Activated T-cell treated with anti-CD3 and anti-CD28 coated beads for 24 hours (primary cell): Measurements from ENCODE around the gene MAGI2.
"Not testable (repeated sequence)": the region's sequence is repeated elsewhere in the genome, so short reads cannot be mapped to it uniquely, and the experiment has no call there.

Experiments used
- DNase-seq: peaks from one replicate; pipeline ENCODE4 v3.0.0-alpha.2; 2020; ENCODE audit warnings: low read depth

MAGI2 gene

DNA sequence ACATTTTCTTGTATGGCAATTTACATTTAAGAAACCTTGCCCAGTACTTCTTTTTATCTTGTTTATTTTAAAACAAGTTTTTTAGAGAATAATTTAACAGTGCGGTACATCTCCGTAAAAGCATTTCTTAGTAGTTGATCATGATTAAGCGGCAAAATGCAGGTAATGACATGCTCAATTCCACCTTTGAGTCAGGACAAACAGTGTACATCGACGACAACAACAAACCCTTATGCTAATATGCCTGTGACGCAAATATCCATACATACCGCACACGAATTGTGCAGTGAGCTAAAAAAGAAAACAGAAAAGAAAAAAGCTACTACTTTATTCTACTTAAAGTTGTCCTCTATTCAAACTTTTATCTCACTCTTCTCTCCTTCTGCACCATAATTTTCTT, 1.9 kb downstream of the MAGI2 start:
- DNase-seq, result no peak

DNA sequence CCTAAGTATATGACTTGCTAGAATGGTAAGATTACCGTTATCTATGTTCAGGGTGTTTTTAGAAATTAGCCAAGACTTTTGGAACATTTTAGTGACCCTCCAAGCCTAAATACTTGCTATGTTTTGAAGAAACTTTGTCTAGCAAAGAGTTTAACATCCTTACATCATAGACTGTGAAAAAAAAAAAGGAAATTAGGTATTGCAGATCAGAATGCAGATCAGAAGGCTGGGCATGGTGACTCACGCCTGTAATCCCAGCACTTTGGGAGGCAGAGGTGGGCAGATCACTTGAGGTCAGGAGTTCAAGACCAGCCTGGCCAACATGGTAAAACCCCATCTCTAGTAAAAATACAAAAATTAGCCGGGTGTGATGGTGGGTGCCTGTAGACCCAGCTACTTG, 10.7 kb downstream of the MAGI2 start:
- DNase-seq, result not testable (repeated sequence)

DNA sequence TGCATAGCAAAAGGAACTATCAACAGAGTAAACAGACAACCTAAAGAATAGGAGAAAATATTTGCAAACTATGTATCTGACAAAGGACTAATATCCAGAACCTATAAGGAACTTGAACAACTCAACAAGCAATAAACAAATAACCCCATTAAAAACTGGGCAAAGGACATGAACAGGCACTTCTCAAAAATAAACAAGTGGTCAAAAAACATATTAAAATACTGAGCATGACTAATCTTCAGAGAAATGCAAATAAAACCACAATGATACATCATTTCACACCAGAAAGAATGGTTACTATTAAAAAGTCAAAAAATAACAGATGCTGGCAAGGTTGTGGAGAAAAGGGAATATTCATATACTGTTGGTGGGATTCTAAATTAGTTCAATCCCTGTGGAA, 17.1 kb downstream of the MAGI2 start:
- DNase-seq, result no peak

DNA sequence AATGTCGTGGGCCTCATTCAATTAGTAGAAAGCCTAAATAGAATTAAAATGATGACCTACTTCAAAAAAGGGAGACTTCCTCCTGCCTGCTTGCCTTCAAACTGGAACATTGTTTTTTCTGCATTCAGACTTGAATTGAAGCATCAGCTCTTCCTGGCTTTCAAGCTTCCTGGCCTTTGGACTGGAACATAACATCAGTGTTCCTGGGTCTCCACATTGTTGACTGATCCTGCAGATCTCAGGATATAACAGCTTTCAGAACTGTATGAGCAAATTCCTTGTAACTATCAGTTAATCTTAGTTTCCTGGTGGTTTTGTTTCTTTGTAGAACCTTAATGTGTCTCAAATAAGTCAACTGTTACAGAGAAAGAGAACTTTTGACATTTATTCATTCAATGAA, 18.6 kb downstream of the MAGI2 start:
- no peak for DNase-seq

DNA sequence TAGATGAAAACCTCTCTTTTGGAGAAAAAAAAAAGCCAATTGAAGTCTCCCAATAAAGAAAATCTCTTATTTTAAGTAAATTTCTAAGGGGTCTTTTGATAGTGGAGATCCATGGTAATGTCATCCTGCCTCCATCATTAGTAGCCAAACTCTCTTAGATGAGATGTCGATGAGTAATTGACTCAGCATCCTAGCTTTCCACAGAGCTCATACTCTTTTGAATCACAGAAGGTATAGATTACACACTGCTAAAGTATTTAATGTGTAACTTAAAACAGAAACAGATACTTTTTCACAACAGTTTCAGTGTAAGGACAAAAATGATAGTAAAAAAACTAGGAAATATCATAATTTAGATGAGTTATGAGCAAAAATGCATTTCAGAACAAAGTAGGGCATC, 19.4 kb downstream of the MAGI2 start:
- DNase-seq, result no peak

DNA sequence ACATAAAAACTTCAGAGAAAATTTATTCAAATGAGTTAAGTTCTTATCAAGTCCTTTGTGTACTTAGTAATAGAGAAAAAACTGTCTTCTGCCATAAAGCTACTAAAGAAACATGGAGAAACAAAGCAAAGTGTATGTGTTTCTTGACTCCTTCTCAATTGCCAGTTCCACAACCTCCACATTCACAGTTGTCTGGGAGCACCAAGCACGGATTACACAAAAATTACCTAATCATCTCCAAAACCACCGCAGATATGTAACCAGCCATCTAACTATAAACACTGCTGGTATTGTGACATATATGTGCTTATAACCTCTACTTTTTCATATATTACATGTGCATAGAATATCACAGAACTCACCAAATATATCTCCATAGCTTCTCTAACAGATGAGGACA, 23.1 kb downstream of the MAGI2 start:
- no peak for DNase-seq

DNA sequence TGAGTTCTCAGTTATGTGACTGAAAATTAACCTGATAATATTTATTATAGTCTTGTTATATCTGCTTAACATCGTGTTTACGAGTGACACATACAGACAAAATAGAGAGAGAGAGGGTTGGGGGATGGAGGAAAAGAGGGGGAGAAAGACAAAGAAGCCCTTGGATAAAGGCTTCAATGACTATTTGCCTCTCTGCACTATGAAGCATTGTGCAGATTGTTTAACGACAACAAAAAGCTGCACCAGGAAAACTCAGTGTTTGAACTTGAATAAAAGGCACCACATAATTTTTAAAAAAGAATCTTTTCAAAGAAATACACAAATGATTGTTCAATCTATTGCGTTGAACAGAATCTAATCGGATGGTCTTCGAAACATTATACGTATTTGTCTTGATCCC, 27.8 kb downstream of the MAGI2 start:
- no peak for DNase-seq

DNA sequence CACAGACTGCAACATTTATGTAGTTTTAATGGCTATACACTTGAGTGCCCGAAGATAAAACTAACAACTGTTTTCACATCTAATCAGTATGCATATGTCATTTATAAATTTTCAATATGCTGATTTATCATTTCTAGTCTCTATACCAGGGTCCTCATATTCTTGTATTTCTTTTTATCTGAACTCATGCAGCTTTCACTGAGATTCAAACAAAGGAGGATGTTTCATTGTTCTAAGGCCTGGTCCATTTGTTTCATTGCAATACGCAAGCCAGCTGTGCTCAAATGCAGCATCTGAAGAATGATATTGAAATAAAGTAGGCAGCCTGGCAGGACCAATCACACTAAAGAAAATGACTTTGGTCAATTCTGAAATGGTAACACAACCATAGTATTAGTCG, 31.7 kb downstream of the MAGI2 start:
- DNase-seq, result no peak

DNA sequence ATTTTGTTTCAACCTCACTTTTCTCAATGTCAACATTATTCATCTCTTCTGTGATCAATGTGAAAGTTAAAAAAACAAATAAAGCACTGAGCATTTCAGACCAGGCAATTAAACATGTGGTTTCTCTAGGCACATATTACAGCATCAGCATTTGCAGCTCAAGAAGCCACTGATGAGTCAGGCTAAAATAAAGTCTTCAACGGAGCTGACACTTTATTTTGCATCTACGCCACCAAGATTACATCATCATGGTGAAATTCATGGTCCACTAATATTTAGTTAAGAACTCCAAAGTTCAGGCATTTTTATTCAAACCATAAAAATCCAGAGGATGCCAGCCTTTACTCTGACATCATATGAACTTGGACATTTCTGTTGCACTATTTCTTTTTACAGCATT, 33.0 kb downstream of the MAGI2 start:
- no peak for DNase-seq

DNA sequence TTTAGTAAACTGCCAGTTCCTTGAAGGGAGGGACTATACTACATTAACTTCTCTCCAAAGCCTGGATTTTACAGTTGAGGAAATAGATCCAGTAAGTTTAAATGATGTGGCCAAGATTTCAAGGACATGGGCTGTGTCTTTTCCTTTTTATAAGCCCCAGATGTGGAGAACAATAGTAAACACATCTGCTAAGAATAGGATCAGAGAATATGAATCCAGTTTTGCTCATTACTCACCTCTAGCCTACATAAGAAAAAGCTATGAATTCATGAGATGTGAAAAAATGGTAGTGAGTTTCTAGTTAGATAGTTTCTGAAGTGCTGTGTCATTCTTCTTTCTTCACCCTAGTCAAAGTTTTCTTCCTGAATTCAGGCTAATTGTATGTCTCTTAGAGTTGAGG, 38.6 kb downstream of the MAGI2 start:
- DNase-seq, result no peak

DNA sequence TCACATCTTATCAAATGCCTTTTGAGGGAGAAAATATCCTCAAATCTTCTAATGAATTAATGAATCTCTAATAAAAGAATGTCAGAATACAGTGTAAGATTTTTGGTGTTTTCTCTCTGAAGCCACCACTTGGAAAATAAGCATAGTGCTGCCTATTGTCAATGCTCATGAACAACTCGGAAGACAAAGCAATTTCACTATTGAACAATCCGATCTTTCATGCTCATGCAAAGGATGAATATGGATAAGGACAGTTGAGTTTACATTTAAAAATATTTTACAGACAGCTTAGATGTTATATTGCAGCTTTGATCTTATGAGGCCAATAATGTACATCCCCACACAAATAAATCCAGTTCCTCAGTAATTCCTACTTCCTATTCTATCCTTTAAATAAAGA, 40.6 kb downstream of the MAGI2 start:
- DNase-seq, result no peak

DNA sequence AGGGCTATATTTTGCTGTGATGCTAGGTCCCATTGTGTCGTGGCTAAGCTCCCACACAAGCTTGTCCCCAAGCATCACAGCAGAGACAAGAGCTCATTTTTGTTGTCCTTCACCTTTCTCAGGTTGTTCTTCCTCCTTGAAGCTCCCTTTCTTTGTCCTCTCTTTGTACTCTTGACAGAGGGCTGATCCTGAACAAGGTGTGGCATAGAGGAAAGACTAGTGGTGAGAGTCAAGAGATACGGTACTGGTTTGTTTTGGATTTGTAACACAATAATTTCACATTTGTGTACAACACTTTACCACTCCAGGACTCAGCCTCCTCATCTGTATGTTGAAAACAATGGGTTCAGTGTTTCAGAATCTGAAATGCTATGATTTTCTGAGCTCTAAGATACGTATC, 41.0 kb downstream of the MAGI2 start:
- no peak for DNase-seq

DNA sequence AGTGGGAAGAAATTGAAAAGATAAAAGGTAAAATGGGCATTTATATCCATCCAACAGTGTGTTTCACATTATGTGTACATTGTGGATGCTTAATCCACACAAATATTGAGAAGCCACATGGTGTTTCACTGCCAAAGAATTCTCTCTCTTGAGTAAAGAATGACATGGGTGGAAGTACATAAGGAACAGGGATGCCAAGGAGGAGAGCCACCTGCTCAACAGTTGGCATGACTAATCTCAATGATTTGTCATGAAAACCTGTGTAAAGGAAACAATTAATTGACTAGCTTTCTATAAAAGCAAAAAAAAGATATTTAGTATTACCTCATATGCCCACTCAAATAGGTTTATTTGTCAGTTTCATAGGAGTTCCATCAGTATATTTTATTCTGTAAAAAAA, 43.1 kb downstream of the MAGI2 start:
- no peak for DNase-seq

DNA sequence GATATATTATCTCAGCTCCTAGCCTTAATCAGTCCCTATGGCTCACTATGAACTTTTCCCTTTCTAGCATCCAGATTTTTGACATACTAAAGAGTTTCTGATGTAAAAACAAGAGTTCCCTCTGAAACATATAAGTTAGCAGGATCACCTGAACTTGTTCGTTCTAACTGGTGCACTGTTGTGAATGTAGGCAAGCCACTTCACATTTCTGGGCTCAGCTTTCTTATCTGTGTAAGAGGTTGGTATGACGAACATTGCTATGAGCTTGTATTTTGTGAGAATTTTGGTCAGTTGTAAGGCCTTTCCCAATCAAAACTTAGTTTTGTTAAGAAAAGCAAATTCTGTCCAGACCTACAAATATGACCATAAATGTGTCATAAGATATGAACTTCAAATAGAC, 46.1 kb downstream of the MAGI2 start:
- no peak for DNase-seq

DNA sequence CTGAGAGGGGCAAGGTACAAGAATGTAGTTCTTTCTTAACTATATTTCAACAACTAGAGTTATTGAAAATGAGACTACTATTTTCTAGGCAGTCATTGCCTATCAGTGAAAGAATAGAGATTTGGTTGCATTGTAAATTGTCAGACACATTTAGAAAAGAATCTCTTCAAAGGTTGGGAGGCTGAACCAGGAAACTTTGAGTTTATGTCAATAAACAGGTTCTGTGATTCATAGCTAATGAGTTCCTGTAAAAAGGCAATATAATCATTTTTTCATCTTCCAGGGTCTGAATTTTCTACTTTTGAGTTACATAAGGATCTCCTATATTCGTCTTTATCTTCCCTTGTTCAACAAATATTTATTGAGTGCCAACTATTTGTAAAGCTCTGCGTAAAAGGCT, 47.1 kb downstream of the MAGI2 start:
- DNase-seq, result no peak

DNA sequence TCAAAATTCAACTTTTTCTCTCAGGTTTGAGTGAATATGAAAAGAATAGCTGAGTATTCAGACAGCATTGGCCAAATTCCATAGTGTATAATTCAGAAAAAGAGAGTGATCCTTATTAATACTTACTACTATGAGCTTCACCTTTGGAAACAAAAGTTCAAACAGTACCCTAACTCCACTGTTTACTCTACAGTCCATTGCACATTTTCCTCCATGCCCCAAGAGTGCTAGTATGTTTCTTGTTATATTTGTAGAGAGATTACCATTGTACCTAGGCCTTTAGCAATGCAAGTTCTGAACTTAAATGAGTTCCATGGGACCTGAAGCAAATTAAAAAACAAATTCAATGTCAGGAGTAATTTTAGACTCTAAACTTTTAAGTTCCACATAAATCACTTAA, 48.1 kb downstream of the MAGI2 start:
- no peak for DNase-seq

DNA sequence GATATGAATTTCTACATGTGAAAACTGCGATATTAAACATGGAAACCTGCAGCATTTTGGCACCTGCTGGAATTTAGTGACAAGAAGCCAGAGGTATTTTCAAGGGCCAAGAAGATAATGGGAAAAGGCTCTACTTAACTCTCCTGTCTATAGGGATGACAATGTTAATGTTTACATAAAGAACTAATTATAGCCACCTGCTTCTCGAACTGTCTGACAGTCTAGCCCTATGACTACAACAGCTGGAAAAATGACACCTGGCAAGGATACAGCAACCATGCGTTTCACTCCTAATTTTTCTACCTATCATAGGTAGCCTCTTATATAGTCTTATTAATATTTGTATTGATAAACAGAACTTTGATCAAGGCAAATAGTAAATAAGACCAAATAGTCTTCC, 49.6 kb downstream of the MAGI2 start:
- DNase-seq, result no peak

DNA sequence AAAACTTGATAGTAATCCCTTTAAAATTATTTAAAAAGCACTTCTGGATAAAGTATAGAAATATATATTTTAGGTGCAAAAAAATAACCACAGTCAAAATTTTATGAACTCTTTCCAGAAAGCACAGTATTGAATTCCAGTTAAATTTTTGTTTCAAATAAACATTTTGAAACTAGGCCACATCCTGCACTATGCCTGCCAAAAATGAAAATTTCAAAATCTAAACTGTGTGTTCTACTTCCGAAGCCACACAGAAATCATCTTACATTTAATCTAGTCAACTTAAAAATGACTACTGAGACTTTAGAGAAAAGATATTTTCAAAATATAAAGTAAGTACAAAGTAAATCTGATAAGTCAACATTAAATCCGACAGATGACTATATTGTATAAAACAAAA, 50.0 kb downstream of the MAGI2 start:
- no peak for DNase-seq

DNA sequence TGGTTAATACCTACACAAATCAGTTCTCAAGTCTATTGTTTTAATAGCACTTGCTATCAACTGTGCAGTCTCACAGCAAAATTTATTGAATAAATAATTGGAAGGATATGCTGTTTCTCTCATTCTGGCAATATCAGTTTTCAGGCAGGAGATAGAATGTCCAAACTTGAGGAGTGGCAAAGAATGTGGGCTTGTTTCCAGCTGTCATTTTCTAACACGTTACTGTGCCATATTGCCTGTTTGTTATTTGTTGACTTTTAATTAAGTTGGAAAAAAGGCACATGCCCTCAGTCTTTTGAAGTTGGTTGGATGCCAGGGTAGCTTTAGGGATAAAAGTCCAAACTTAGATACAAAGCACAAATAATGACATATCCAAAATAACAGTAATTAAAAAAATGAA, 52.2 kb downstream of the MAGI2 start:
- DNase-seq, result no peak

DNA sequence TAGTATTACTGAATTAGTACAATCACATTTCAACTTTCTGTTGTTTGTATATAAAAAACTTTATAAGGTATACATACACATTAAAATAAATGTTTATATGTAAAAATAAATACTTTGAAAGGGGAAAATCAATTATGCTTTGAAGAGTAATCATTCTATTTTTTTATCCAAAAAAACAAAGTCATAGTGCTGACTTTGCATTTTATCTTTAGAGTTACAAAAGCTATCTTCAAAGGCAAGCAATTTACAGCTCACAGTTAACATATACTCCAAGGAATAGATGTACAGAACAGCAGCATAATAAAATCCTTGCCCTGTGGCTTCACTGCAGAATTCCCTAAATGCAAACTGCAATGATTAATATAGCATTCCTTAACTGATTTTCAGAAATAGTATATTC, 53.2 kb downstream of the MAGI2 start:
- no peak for DNase-seq

DNA sequence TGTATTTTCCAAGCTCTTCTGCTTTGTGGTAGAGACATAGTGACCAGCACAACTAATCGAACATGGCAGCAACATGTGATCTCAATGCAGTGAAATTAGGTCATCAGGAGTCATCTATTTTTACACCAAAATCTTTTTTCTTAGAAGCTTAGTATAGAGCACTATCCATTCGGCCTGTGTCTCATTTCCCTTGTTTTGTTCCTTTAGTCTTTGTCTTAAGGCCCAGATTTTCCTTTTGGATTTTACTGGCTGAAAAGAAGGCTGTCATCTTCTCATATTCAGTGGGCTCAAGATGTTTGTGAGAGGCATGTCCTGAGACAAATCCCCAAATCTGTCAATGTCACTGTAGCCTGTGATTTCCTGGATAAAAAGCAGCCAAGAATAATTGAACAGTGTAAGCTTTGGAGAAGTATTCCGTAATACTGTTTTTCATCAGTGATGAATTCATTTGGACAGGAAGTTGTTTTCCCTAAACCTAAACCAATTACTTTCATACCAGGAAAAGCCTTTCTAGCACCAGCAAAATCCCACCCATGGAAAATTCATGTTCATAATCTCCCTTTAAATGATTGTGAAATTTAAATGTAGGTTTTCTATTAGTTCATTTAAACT, 55.2 kb downstream of the MAGI2 start:
- no peak for DNase-seq

DNA sequence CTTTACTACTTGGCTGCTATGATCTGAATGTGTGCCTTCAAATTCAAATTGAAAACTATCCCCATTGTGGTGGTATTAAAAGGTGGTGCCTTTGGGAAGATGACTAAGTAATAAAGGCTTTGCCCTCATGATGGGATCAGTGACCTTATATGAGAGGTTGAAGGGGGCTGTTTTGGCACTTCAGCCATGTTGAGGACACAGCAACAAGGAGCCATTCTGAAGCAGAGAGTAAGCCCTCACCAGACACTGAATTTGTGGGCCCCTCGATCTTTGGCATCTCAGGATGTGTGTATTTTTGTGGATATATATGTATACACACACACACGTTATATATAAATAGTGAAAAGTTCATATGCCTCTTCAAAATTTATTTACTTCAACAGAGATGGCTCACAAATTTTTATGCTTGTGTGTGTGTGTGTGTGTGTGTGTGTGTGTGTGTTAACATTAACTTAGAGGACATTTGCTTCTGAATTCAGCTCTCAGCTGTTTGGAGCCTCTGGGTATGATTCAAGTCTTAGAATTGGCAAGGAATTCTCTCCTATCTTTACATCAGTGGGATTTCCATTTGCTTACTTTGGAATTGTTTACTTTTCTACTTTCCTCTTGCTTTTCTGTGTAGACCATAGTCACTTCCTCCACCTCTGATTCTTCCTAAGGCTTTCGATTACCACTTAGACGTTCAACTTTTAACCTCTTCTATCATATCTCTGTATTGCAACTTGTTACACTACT, 66.6 kb downstream of the MAGI2 start:
- DNase-seq, result no peak

DNA sequence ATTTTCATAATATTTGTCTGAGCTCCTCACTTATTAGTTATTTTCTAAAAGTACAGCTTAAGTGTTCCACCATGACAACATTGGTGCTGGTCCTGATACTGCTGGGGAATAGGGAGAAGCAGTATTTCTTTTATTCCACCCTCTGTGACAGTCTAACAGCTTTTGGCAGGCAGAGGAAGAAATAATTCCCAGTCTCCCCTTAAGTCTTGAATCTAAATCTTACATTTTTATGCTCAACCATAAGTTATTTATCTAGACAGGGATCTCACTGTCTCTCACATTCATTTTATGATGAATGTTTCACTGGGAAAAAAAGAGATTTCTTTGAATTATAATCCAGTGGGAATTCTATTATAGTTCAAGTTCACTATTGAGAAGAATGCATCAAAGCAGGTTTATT, 71.5 kb downstream of the MAGI2 start:
- no peak for DNase-seq

DNA sequence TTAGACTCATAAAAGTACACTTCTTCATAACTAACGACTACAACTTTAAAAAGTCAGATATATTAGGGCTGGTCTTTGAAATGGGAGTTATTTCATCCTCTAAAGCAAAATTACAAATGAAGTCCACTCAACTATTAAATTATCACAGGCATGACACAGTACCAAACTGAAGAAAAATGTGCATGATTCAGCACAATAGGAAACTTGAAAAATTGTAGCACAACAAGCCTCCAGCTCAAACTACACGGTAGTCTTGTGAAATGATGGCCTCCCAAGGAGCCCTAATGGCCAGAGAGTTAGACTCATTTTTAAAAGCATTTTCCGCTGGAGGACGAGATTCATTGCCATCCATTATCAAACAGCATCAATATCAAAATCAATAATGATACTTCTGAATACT, 76.4 kb downstream of the MAGI2 start:
- no peak for DNase-seq
